ENCODE data around the gene HSD11B2.

HSD11B2 gene

DNA sequence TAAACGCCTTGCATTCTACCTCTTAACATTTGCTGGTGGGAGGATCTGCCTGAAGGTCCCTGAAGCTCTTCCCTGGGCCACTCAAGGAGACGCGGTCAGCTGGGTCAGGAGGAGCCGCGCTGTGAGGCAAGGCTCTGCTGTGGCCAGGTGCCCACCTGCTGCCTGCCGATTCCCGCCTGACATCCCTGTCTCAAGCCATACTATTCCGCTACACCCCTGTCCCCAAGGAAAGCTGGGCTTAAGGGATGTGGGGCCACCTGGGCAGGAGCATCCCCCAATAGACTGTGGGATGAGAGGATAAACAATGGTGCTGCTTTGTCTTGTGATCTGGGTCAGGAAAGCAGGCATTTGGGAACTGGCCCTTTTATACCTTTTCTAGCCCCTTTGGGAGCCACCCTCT is 42.7 kb upstream of the HSD11B2 start:
- TF ChIP-seq, protein P1, sequence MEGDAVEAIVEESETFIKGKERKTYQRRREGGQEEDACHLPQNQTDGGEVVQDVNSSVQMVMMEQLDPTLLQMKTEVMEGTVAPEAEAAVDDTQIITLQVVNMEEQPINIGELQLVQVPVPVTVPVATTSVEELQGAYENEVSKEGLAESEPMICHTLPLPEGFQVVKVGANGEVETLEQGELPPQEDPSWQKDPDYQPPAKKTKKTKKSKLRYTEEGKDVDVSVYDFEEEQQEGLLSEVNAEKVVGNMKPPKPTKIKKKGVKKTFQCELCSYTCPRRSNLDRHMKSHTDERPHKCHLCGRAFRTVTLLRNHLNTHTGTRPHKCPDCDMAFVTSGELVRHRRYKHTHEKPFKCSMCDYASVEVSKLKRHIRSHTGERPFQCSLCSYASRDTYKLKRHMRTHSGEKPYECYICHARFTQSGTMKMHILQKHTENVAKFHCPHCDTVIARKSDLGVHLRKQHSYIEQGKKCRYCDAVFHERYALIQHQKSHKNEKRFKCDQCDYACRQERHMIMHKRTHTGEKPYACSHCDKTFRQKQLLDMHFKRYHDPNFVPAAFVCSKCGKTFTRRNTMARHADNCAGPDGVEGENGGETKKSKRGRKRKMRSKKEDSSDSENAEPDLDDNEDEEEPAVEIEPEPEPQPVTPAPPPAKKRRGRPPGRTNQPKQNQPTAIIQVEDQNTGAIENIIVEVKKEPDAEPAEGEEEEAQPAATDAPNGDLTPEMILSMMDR (IDR thresholded peaks at IDR 0.05; ENCODE audit: unreplicated experiment in 3 of 3): no peak
- H3K27ac Mint-ChIP-seq: peak overlapping the region in 2 of 3 experiments; percentile 30 to 35
- H3K4me3 Mint-ChIP-seq: no peak overlapping the region
- H3K27me3 Mint-ChIP-seq (ENCODE audit: low read depth): peaks cover 8% of the 10 kb centered on the region
- no peaks in the 10 kb centered on the region for H3K36me3 Mint-ChIP-seq (ENCODE audit: low read depth)
- no peaks in the 10 kb centered on the region for H3K9me3 Mint-ChIP-seq
- peaks cover 18% of the 10 kb centered on the region for H3K4me1 Mint-ChIP-seq

DNA sequence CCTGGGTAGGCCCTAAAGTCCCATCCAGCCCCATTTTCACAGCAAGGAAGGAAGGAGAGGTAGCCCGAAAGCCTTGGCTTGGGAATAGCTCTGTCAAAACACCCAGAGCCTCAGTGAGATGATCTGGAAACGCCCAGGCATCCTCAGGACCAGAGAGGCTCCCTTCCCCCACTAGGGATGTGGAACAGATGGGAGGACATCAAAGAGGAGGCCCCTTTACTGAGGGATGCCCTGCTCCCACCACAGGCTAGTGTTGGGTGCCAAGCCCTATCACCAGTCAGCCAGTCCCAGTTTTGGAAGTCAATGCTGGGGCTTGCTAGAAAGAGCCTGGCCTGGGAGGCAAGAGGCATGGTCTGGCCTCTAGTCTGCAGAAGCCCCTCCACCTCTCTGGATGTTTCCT is 42.3 kb upstream of the HSD11B2 start:
- peaks cover 18% of the 10 kb centered on the region for H3K4me1 Mint-ChIP-seq
- TF ChIP-seq, protein P1 (IDR thresholded peaks at IDR 0.05; ENCODE audit: unreplicated experiment in 3 of 3): no peak
- H3K27ac Mint-ChIP-seq: peak overlapping the region in 1 of 3 experiments; percentile 30
- no peaks in the 10 kb centered on the region for H3K36me3 Mint-ChIP-seq (ENCODE audit: low read depth)
- H3K9me3 Mint-ChIP-seq: no peaks in the 10 kb centered on the region
- peaks cover 8% of the 10 kb centered on the region for H3K27me3 Mint-ChIP-seq (ENCODE audit: low read depth)
- H3K4me3 Mint-ChIP-seq: peak overlapping the region in 2 of 3 experiments; percentile 41 to 61

DNA sequence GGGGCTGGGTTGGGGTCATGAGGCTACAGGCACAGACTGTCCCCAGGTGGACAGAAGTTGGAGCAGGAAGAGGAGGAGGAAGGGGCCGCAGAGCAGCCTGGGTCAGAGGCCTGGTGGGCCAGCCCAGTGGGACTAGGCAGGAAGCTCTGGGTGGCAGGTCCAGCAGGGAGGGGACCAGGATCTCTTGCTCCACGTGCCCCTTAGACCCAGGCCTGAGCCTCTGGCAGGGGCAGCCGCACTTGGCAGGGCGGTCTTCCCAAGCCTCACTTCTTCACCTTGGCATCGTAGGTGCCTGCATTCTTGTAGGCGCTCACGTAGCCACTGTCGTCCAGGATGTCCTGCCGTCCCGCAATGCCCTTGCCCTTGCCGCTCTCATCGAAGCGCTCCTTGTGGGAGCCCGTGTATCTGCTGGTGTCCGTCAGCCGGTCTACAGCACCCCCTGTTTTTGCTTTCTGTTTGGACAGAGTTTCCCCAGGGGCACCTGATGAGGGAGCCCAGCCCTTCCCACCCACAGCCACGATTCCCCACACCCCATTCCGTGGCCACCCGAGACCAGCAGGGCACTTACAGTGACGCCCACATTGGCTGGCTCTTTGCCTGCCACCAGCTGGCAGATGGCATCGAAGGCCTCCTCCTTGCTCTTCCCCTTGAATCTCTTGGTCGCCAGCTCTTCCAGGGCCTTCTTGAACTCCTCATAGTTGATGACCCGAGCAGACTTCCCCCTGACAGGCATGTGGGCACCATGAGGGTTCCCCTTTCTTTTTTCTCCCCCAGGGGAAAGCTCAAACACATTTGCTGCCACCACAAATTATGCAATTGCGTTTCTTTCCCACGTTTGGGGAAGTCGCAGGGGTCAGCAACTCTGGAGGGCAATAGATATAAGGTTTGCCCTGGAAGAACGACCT is 40.8 kb upstream of the HSD11B2 start:
- H3K4me3 Mint-ChIP-seq: peak overlapping the region; percentile 42 to 54 (median 45)
- H3K27ac Mint-ChIP-seq: peak overlapping the region in 1 of 3 experiments; percentile 59
- no peaks in the 10 kb centered on the region for H3K9me3 Mint-ChIP-seq
- TF ChIP-seq, protein P1 (IDR thresholded peaks at IDR 0.05; ENCODE audit: unreplicated experiment in 3 of 3): no peak
- H3K36me3 Mint-ChIP-seq (ENCODE audit: low read depth): no peaks in the 10 kb centered on the region
- H3K27me3 Mint-ChIP-seq (ENCODE audit: low read depth): peaks cover 12% of the 10 kb centered on the region
- H3K4me1 Mint-ChIP-seq: peaks cover 23% of the 10 kb centered on the region

DNA sequence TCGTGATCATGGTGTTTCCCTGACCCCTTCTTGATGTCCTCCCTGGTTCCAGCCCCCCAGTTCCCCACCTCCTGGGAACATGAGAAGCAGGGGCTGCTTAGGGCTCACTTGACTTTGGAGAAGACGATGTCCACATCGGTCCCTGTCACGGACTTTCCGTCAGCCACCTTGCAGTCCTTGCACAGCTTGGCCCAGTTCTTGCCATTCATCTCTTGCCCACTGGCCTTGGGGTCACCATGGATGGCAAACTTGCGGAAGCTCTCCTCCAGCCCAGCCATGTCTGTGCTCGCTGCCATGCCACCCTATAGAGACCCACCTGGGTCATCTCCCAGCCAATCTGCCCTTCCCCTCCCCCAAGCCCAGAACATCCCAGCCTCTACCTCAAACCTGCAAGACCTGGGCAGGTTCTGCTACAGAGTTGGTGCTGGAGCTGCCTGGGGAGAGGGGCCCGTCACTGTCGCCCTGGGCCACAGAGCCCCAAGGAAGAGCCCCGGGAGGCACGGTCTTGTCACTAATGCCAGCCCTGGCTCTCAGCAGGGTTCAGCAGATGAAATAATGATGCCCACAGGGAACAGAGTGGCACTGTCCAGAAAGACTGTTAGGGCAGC is 40.0 kb upstream of the HSD11B2 start:
- H3K4me1 Mint-ChIP-seq: peaks cover 30% of the 10 kb centered on the region
- peaks cover 18% of the 10 kb centered on the region for H3K27me3 Mint-ChIP-seq (ENCODE audit: low read depth)
- no peaks in the 10 kb centered on the region for H3K36me3 Mint-ChIP-seq (ENCODE audit: low read depth)
- TF ChIP-seq, protein P1 (IDR thresholded peaks at IDR 0.05; ENCODE audit: unreplicated experiment in 3 of 3): no peak
- H3K27ac Mint-ChIP-seq: no peak overlapping the region
- peak overlapping the region in 2 of 3 experiments; percentile 14 to 69 for H3K4me3 Mint-ChIP-seq
- no peaks in the 10 kb centered on the region for H3K9me3 Mint-ChIP-seq

DNA sequence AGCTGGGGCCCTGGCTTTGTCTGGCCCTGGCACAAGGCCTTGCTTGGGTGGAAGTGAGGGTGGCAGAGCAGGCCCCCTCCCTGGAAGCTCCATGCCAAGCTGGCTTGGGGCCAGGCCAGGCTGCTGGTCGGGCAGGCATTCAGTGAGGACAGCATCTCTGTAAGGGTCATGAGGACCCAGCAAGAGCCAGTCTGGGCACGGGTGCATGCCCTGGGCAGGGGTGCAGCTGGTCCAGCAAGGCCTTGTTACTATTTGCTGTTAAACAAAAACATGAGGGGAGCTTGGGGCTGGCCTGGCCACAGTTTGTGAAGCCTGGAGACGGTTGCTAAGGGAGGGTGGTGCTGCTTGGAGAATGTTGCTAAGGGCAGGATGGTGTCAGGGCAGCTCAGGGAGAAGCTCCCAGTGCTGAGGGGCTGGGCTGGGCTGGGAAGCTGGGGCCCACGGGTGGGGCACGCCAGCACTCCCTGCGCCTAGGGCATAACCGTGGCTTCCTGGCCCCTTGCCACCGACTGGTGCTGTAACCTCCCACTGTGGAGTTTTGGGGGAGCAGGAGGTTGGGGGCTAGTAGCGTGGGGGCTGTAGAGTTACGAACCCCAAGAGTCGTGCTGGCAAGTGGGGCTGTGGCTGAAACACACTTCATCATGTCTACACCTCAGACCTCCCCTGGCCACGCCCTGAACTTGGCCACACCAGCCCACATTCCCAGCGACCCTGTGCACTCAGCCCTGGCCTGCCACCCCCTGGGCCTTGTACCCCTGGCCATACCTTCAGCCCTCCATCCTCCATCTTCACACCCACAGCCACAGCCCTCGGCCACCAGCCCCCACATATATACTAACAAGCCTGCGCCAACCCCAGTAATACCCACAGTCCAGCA is 39.3 kb upstream of the HSD11B2 start:
- Mint-ChIP-seq H3K27me3 (ENCODE audit: low read depth) (peaks cover 18% of the 10 kb centered on the region), H3K9me3 (no peaks in the 10 kb centered on the region), H3K27ac (peak overlapping the region; percentile 36 to 83 (median 77)), H3K36me3 (ENCODE audit: low read depth) (no peaks in the 10 kb centered on the region), H3K4me3 (peak overlapping the region; percentile 78 to 83 (median 79)), H3K4me1 (peaks cover 31% of the 10 kb centered on the region)
- TF ChIP-seq, protein P1 (IDR thresholded peaks at IDR 0.05; ENCODE audit: unreplicated experiment in 3 of 3): no peak

Measured in nephron (organoid).